GM19468 (cell line): ENCODE measurements around the gene ATE1.
"Not testable (repeated sequence)": the region's sequence is repeated elsewhere in the genome, so short reads cannot be mapped to it uniquely, and the experiment has no call there.

ENCODE experiments used
- ATAC-seq: cut with Tn5 transposase; IDR thresholded peaks from one replicate; pipeline ENCODE4 v1.9.1; 2021; ENCODE audit warnings: mild to moderate bottlenecking, moderate library complexity, moderate number of reproducible peaks; ENCODE audit not compliant: unreplicated experiment; ENCODE audit errors: extremely low read depth

Gene ATE1

DNA sequence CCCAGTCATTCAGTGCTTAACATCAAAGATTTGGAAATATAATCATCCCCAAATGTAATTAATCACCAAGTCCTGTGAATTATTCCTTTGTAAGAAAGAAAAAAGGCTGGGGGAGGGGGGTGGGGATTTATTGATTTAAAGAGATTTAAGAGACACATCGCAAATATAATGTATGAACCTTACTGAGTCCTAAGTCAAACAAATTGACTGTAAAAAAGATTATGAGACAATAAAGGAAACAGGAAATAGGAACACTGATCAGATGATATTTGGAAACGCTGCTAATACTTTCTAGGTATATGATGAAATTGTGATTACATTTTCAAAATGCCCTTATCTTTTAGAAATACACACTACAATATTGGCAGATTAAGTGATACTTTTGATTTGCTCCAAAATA, 92.5 kb downstream of the ATE1 start:
- ATAC-seq: no peak

DNA sequence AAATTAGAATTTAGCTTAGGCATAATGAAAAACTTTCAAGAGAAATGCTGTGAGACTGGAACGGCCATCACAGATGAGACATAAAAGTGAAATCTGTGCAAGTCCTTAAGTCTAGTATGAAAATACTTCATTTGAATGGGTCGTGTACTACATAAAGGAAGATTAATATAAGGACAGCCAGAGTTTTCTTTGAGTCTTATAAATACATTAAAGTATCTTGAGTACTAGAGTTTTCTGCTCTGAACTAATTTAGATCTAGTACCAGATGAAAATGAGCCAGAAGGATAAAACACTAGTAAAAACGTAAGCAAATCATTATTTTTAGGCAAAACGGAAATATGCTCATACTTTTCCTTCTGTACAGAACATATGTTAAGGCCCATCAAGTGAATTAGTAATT, 93.1 kb downstream of the ATE1 start:
- no peak for ATAC-seq

GRCh38 chr10:121833387-121833786, 94.4 kb downstream of the ATE1 start:
- no peak for ATAC-seq

GRCh38 chr10:121832647-121833046, 95.2 kb downstream of the ATE1 start:
- no peak for ATAC-seq

DNA sequence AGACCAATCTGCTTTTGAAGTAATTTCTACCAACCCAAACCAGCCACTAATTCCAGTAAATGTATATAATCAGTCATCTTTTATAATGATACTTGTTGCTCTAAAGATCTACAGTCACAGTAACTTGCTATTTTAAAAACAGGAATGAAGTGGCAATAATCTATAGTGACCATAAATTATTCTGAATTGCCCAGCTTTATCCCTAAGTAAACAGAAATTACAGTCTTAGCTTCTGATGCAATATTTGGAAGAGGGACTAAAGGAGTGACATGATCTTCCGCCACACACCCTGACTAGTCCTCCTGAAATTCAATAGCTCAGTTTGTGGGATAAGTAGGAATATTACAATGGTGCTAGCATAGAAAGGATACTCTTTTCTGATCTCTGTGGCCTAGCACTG, 96.1 kb downstream of the ATE1 start:
- no peak for ATAC-seq

- ATAC-seq: no peak
Measured at GRCh38 chr10:121831237-121831636, 96.6 kb downstream of the ATE1 start.

- no peak for ATAC-seq
Measured at GRCh38 chr10:121830101-121830500, 97.7 kb downstream of the ATE1 start.

GRCh38 chr10:121828045-121828444, 99.8 kb downstream of the ATE1 start:
- ATAC-seq: no peak

DNA sequence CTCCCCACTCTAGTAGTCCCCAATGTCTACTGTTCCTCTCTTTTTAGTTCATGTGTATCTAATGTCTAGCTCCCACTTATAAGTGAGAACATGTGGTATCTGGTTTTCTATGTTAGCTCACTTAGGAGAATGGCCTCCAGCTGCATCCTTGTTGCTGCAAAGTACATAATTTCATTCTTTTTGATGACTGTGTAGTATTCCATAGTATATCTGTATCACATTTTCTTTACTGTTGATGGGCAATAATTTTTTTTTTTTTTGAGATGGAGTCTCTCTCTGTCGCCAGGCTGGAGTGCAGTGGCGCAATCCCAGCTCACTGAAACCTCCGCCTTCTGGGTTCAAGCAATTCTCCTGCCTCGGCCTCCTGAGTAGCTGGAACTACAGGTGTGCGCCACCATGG, 101.1 kb downstream of the ATE1 start:
- ATAC-seq: not testable (repeated sequence)

GRCh38 chr10:121823993-121824463, 103.8 kb downstream of the ATE1 start:
- ATAC-seq: no peak

- ATAC-seq: no peak
Measured at GRCh38 chr10:121822724-121823123, 105.1 kb downstream of the ATE1 start.

- ATAC-seq: no peak
Measured at GRCh38 chr10:121822180-121822579, 105.7 kb downstream of the ATE1 start.

GRCh38 chr10:121819049-121819448, 108.8 kb downstream of the ATE1 start:
- no peak for ATAC-seq

- ATAC-seq: no peak
Measured at GRCh38 chr10:121818599-121818998, 109.2 kb downstream of the ATE1 start.

DNA sequence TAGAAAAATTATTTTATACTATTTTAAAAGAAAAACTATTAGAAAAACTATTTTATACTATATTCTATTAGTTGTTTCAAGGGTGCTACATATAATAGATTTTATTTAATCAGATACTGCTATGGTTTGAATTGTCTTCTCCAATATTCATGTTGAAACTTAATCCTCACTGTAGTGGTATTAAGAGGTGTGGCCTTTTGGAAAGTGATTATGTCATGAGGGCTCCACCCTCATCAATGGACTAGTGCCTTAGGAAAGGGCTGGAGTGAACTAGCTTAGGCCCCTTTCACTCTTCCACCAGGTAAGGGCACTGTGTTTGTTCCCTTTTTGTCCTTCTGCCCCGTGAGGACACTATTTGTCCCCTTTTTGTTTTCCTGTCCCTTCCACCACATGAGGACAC, 111.6 kb downstream of the ATE1 start:
- no peak for ATAC-seq

GRCh38 chr10:121813857-121814256, 114.0 kb downstream of the ATE1 start:
- no peak for ATAC-seq

GRCh38 chr10:121813211-121813815, 114.5 kb downstream of the ATE1 start:
- ATAC-seq: no peak

- no peak for ATAC-seq
Measured at GRCh38 chr10:121812031-121812430, 115.8 kb downstream of the ATE1 start.

DNA sequence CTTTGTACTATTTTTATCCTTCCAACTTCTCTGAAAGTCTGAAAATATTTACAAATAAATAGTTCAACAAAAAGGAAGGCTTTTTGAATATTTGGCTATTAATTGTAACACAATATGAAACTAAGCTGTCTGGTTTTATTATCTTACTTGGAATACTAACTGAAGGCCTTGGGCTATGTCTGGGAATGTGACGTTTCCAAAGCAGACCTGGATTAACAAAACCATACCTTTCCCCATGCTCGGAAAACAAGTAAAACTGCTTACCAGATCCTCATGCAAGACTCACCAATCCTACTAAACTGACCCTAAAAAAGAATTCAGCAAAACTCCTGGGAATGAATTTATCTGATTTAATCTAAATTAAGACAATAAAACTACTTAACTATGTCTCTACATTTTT, 116.4 kb downstream of the ATE1 start:
- ATAC-seq: no peak

DNA sequence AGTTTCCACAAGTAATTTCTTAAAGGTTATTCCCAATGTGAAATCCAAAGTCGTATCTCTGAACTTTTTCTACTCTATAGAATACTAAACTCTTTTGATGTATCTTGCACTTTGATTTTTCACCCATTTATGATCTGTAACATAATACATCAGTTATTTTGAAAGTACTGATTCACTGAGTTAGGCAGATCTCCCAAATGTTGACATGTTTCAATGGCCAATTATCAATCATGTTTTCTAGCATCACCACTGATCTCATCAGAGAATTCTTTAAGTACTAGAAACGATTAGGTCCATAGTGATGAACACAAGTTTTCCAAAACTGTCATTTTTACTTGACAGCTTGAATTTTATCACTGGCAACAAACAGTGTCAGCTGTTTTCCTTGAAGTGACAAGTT, 119.0 kb downstream of the ATE1 start:
- no peak for ATAC-seq

DNA sequence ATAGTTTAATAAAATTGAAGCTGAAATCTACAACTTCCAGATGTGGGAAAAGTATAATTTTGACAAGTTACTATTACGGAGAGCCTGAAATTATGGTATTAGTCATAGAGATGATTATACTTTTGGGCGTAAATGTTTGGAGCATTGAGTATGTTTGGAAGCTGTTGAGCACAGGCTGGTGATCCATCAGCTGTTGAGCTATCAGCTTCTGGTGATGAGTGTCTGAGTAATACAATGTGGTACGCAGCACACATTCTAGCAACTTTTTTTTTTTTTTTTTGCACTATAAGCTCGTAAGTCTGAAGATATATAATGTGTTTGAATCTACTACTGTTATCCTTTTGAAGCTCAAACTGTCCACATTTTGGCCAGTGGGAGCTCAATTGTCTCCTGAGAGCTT, 123.4 kb downstream of the ATE1 start:
- no peak for ATAC-seq

DNA sequence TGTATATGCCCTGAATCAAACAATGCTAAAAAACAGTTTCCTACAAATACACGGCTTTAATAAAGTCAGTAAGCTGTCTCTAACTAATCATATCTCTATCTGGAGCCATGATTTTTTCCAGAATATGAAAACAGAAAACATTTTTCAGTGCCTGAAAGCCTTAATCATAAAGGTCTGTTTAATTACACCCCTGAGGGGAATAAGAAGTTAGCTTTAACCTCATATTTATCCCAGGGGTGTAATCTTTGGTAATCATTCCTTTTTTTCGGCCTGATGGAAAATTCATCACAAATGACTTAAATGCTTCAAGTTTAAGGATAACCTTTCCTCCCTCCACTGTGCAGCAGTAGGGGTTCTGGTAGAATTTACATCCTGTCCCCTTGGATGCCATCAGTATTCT, 124.2 kb downstream of the ATE1 start:
- no peak for ATAC-seq

GRCh38 chr10:121800831-121801230, 127.0 kb downstream of the ATE1 start:
- ATAC-seq: no peak
